SK-N-SH (cell line): ENCODE data around the gene CD248.

Experiments used
- ELF1 ChIP-seq: IDR thresholded peaks from 2 replicates; pipeline ENCODE4 v1.4.0; 2012
- EP300 ChIP-seq, 2 experiments: IDR thresholded peaks; 2 replicates each; pipeline versions ENCODE4 v1.4.0 to v1.6.1; 2012; ENCODE audit warnings: borderline replicate concordance in 1 of 2, low read depth in 1 of 2, low read length in 1 of 2
- EZH2phosphoT487 ChIP-seq: fragments of 200-600 bp; sonication (generic); IDR thresholded peaks from 2 replicates; pipeline ENCODE4 v1.6.1; 2017; ENCODE audit warnings: low read depth, mixed run types, mild to moderate bottlenecking, antibody characterized with exemption, moderate library complexity, borderline replicate concordance
- JUND ChIP-seq: IDR thresholded peaks from 2 replicates; pipeline ENCODE4 v1.4.0; 2012
- MXI1 ChIP-seq: IDR thresholded peaks from 2 replicates; pipeline ENCODE4 v1.6.1; 2012; ENCODE audit warnings: mild to moderate bottlenecking, low read depth, low read length, improper control_type of control experiment
- NRF1 ChIP-seq: IDR thresholded peaks from 2 replicates; pipeline ENCODE4 v1.6.1; 2012; ENCODE audit warnings: low read depth, mild to moderate bottlenecking, low read length
- REST ChIP-seq: IDR thresholded peaks from 2 replicates; pipeline ENCODE4 v1.6.1; 2012; ENCODE audit warnings: mild to moderate bottlenecking, low read depth, low read length, moderate library complexity
- SIN3A ChIP-seq: IDR thresholded peaks from 2 replicates; pipeline ENCODE4 v1.6.1; 2012; ENCODE audit warnings: low read depth, mild to moderate bottlenecking, low read length, moderate library complexity, borderline replicate concordance
- TAF1 ChIP-seq: IDR thresholded peaks from 2 replicates; pipeline ENCODE4 v1.6.1; 2012; ENCODE audit warnings: low read depth, mild to moderate bottlenecking, low read length, moderate library complexity, borderline replicate concordance
- TCF12 ChIP-seq: IDR thresholded peaks from 2 replicates; pipeline ENCODE4 v1.4.0; 2012
- TF ChIP-seq, protein P1 (sequence below): fragments of 200-600 bp; sonication (generic); IDR thresholded peaks from 2 replicates; pipeline ENCODE4 v1.6.1; 2017; ENCODE audit warnings: antibody characterized with exemption, mild to moderate bottlenecking, moderate library complexity

DNA sequence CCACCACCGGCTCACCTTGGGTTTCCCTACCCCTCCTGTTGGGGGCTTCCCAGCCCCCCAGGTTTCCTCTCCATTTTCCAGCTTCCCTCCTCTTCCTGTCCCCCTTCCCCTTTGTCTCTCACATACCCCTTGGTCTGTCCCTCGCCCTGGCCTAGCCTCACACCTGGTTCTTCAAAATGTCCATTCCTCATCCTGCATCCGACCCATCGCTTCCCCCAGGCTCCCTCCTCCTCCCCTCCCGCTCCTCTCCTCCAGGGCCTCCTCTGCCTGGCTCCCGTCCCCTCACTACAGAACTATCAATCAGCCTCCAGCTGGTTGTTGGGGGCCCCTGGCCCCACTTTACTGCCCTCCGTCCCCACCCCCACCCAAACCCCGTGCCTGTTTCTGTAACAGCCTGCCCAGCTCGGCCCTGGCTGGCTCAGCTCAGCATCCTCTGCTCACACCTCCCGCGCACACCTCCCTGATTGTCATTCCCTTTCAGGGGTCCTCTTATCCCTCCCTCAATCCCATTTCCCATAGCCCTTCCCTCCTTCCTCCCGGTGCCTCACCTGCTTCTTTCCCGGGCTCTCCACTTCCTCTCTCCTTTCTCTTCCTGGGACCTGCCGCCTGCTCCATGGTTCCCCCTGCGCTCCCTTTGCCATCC is 37.6 kb downstream of the CD248 start:
- TF ChIP-seq TAF1 (no peak), SIN3A (no peak), JUND (no peak), EP300 (IDR thresholded peaks at IDR 0.05; ENCODE audit: borderline replicate concordance in 1 of 2, low read depth in 1 of 2, low read length in 1 of 2) (no peak), ELF1 (no peak), REST (no peak), MXI1 (no peak), EZH2phosphoT487 (no peak), TCF12 (no peak), NRF1 (no peak)
- TF ChIP-seq, protein P1, sequence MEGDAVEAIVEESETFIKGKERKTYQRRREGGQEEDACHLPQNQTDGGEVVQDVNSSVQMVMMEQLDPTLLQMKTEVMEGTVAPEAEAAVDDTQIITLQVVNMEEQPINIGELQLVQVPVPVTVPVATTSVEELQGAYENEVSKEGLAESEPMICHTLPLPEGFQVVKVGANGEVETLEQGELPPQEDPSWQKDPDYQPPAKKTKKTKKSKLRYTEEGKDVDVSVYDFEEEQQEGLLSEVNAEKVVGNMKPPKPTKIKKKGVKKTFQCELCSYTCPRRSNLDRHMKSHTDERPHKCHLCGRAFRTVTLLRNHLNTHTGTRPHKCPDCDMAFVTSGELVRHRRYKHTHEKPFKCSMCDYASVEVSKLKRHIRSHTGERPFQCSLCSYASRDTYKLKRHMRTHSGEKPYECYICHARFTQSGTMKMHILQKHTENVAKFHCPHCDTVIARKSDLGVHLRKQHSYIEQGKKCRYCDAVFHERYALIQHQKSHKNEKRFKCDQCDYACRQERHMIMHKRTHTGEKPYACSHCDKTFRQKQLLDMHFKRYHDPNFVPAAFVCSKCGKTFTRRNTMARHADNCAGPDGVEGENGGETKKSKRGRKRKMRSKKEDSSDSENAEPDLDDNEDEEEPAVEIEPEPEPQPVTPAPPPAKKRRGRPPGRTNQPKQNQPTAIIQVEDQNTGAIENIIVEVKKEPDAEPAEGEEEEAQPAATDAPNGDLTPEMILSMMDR, result no peak
